HEK293T (cell line): ENCODE results near the gene TMPRSS9.

Experiments
- ARNT ChIP-seq: fragments of 450-650 bp; IDR thresholded peaks from 2 replicates; pipeline ENCODE4 v1.6.1; 2017; ENCODE audit warnings: mild to moderate bottlenecking
- BHLHE40 ChIP-seq: fragments of 450-650 bp; IDR thresholded peaks from 2 replicates; pipeline ENCODE4 v1.6.1; 2016; ENCODE audit warnings: mild to moderate bottlenecking, moderate library complexity, borderline replicate concordance
- ELF4 ChIP-seq: fragments of 450-650 bp; IDR thresholded peaks from 2 replicates; pipeline ENCODE4 v1.6.1; 2017; ENCODE audit warnings: antibody characterized with exemption
- FOXA1 ChIP-seq: fragments of 450-650 bp; IDR thresholded peaks from 2 replicates; pipeline ENCODE4 v1.6.1; 2016; ENCODE audit warnings: mild to moderate bottlenecking
- FOXM1 ChIP-seq: fragments of 450-650 bp; IDR thresholded peaks from 2 replicates; pipeline ENCODE4 v1.6.1; 2017; ENCODE audit warnings: mild to moderate bottlenecking, borderline replicate concordance
- NFRKB ChIP-seq: fragments of 450-650 bp; IDR thresholded peaks from 2 replicates; pipeline ENCODE4 v1.6.1; 2016; ENCODE audit warnings: mild to moderate bottlenecking, moderate library complexity
- TARDBP ChIP-seq: fragments of 450-650 bp; IDR thresholded peaks from 2 replicates; pipeline ENCODE4 v1.6.1; 2016
- ZNF384 ChIP-seq: fragments of 450-650 bp; IDR thresholded peaks from 2 replicates; pipeline ENCODE4 v1.6.1; 2016
- TF ChIP-seq, protein P1 (sequence below): fragments of 450-650 bp; IDR thresholded peaks from 2 replicates; pipeline ENCODE4 v1.6.1; 2016

DNA sequence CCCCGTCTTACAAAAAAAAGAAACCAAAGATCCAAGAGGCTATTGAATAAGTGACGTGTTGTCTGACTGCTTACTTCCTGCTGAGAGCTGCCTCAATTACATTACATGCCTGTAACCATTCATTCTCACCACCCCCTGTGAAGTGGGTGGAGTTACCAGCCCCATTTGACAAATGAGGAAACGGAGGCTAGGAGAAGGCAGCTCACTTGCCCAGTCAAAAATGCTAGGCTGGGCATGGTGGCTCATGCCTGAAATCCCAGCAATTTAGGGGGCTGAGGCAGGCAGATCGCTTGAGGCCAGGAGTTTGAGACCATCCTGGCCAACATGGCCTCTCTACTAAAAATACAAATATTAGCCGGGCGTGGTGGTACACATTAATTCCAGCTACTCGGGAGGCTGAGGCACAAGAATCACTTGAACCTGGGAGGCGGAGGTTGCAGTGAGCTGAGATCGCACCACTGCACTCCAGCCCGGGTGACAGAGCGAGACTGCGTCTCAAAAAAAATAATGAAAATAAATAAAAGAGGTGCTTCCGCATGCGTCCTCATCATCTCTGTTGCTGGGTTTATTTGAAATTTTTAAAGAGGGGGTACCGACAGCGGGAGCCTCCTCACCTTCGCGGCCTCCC, 32.2 kb upstream of the TMPRSS9 start:
- TF ChIP-seq ELF4 (no peak), FOXM1 (no peak), FOXA1 (no peak), NFRKB (no peak), BHLHE40 (no peak), TARDBP (no peak), ARNT (no peak), ZNF384 (no peak)
- TF ChIP-seq, protein P1, sequence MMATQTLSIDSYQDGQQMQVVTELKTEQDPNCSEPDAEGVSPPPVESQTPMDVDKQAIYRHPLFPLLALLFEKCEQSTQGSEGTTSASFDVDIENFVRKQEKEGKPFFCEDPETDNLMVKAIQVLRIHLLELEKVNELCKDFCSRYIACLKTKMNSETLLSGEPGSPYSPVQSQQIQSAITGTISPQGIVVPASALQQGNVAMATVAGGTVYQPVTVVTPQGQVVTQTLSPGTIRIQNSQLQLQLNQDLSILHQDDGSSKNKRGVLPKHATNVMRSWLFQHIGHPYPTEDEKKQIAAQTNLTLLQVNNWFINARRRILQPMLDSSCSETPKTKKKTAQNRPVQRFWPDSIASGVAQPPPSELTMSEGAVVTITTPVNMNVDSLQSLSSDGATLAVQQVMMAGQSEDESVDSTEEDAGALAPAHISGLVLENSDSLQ: peak; percentile 83
